Measurements from ENCODE around the gene RIN3. TPM values are rescaled to one million over a fixed set of nuclear protein-coding genes. Genes with fewer than 3 reads are reported as not detected.

The RIN3 gene
- total RNA-seq, 4 donors from 2014 or later, result 15.4 to 53.6 (median 39.7) TPM

GRCh38 chr14:92684801-92685560 lies 171.4 kb downstream of the RIN3 start:
- no peak for TF ChIP-seq POLR2A (IDR thresholded peaks at IDR 0.05)
- TF ChIP-seq, protein P1, sequence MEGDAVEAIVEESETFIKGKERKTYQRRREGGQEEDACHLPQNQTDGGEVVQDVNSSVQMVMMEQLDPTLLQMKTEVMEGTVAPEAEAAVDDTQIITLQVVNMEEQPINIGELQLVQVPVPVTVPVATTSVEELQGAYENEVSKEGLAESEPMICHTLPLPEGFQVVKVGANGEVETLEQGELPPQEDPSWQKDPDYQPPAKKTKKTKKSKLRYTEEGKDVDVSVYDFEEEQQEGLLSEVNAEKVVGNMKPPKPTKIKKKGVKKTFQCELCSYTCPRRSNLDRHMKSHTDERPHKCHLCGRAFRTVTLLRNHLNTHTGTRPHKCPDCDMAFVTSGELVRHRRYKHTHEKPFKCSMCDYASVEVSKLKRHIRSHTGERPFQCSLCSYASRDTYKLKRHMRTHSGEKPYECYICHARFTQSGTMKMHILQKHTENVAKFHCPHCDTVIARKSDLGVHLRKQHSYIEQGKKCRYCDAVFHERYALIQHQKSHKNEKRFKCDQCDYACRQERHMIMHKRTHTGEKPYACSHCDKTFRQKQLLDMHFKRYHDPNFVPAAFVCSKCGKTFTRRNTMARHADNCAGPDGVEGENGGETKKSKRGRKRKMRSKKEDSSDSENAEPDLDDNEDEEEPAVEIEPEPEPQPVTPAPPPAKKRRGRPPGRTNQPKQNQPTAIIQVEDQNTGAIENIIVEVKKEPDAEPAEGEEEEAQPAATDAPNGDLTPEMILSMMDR (IDR thresholded peaks at IDR 0.05), result no peak
- no peak for DNase-seq
- Histone ChIP-seq H3K4me3 (no peak overlapping the region), H3K36me3 (peaks cover 0 to 44% (median 0%) of the 10 kb centered on the region in 3 donors), H3K27ac (no peak overlapping the region), H3K4me1 (peaks cover 0 to 32% (median 4%) of the 10 kb centered on the region in 4 donors), H3K9me3 (no peaks in the 10 kb centered on the region), H3K27me3 (no peaks in the 10 kb centered on the region)

GRCh38 chr14:92685784-92686355 lies 172.3 kb downstream of the RIN3 start:
- H3K27ac ChIP-seq, result no peak overlapping the region
- peaks cover 0 to 44% (median 0%) of the 10 kb centered on the region in 3 donors for H3K36me3 ChIP-seq
- DNase-seq, result no peak

DNA sequence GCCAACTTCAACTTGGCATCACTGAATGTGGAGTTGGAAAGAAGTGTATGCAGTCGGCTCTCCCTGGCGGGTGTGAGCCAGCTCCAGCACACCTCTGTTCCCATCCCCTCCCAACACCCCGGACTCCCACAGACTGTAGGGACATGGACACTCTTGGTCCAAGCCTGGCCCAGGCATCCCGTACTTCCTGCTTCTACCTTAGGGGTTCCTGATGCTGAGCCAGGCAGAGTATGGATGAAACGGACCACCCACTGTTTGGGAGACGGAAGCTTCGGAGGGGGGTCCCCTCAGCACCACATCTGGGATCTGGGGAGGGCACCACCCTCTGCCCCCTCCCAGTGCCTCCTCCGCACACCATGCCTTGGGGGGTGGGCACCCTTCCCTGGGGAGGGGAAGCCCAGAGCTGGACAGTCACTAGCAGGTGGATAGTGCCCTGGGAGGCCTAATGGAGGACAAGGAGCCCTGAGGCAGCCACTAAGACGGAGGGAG lies 172.9 kb downstream of the RIN3 start:
- H3K27me3 ChIP-seq, result no peaks in the 10 kb centered on the region
- peak overlapping the region in 2 of 4 donors; percentile 34 to 45 for H3K4me3 ChIP-seq
- TF ChIP-seq, protein P1 (IDR thresholded peaks at IDR 0.05), result no peak
- no peak for TF ChIP-seq POLR2A (IDR thresholded peaks at IDR 0.05)
- peak overlapping the region in 1 of 4 donors; percentile 10 for H3K27ac ChIP-seq
- peaks cover 0 to 23% (median 2%) of the 10 kb centered on the region in 4 donors for H3K4me1 ChIP-seq
- no peak for DNase-seq
- H3K36me3 ChIP-seq, result peaks cover 0 to 44% (median 0%) of the 10 kb centered on the region in 3 donors
- H3K9me3 ChIP-seq, result no peaks in the 10 kb centered on the region

More at GRCh38 chr14:92685784-92686355, 172.3 kb downstream of the RIN3 start:
- no peak for TF ChIP-seq POLR2A (IDR thresholded peaks at IDR 0.05)
- TF ChIP-seq, protein P1 (IDR thresholded peaks at IDR 0.05), result no peak
- H3K4me1 ChIP-seq, result peaks cover 0 to 29% (median 4%) of the 10 kb centered on the region in 4 donors
- no peak overlapping the region for H3K4me3 ChIP-seq
- no peaks in the 10 kb centered on the region for H3K9me3 ChIP-seq
- H3K27me3 ChIP-seq, result no peaks in the 10 kb centered on the region

GRCh38 chr14:92686900-92687427 lies 173.4 kb downstream of the RIN3 start:
- DNase-seq, result peak; percentile 65 to 90 (median 85)
- peak overlapping the region in 1 of 4 donors; percentile 10 for H3K27ac ChIP-seq
- TF ChIP-seq POLR2A (IDR thresholded peaks at IDR 0.05), result no peak
- TF ChIP-seq, protein P1 (IDR thresholded peaks at IDR 0.05), result peak; percentile 65 to 99 (median 92)
- peaks cover 0 to 44% (median 0%) of the 10 kb centered on the region in 3 donors for H3K36me3 ChIP-seq
- no peaks in the 10 kb centered on the region for H3K9me3 ChIP-seq
- peak overlapping the region in 3 of 4 donors; percentile 4 to 45 (median 34) for H3K4me3 ChIP-seq
- H3K27me3 ChIP-seq, result no peaks in the 10 kb centered on the region
- peaks cover 0 to 22% (median 2%) of the 10 kb centered on the region in 4 donors for H3K4me1 ChIP-seq

GRCh38 chr14:92687681-92688433 lies 174.3 kb downstream of the RIN3 start:
- H3K4me3 ChIP-seq, result peak overlapping the region in 2 of 4 donors; percentile 34 to 45
- no peaks in the 10 kb centered on the region for H3K9me3 ChIP-seq
- no peaks in the 10 kb centered on the region for H3K27me3 ChIP-seq
- peaks cover 0 to 43% (median 0%) of the 10 kb centered on the region in 3 donors for H3K36me3 ChIP-seq
- DNase-seq, result peak in 1 of 3 donors; percentile 57
- no peak overlapping the region for H3K27ac ChIP-seq
- TF ChIP-seq POLR2A (IDR thresholded peaks at IDR 0.05), result no peak
- TF ChIP-seq, protein P1 (IDR thresholded peaks at IDR 0.05), result no peak
- peaks cover 0 to 30% (median 2%) of the 10 kb centered on the region in 4 donors for H3K4me1 ChIP-seq

Measured in Peyer's patch (tissue), 4 donors.